ENCODE data around the gene BGLAP. TPM values are rescaled to one million over a fixed set of nuclear protein-coding genes. Genes with fewer than 3 reads are reported as not detected.
A peak's percentile ranks its signal among the peaks of the same experiment; 100 is the strongest.

Gene BGLAP
- total RNA-seq, 4 donors from 2014 or later = 1.6 to 2.1 TPM; not detected in 2

DNA sequence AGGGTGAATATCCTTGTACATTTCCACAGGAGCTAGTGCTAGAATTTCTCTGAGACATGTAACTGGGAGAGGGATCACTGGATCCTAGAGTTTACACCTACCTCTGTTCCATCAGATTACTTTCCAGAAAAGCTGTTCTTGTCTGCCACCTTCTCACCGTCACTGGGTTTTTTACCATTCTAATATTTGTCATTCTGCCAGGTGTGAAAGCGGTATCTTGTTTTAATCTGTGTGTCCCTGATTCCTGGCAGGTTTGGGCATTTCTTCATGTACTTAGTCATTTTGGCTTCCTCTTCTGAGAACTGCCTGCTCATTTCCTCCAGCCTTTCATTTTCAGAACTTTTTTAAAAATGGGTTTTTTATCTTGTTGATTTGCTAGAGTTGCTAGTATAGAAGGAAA, 24.1 kb upstream of the BGLAP start:
- Histone ChIP-seq H3K27ac (peak overlapping the region in 3 of 4 donors; percentile 5 to 29 (median 5)), H3K36me3 (peaks cover 0 to 18% (median 4%) of the 10 kb centered on the region in 4 donors), H3K9me3 (no peaks in the 10 kb centered on the region), H3K27me3 (no peaks in the 10 kb centered on the region), H3K4me1 (peaks cover 10 to 26% (median 20%) of the 10 kb centered on the region in 4 donors), H3K4me3 (no peak overlapping the region)
- no peak for DNase-seq
- no peak for TF ChIP-seq POLR2AphosphoS5 (IDR thresholded peaks at IDR 0.05)
- no peak for TF ChIP-seq EP300 (IDR thresholded peaks at IDR 0.05; ENCODE audit: low read depth)
- TF ChIP-seq, protein P1, sequence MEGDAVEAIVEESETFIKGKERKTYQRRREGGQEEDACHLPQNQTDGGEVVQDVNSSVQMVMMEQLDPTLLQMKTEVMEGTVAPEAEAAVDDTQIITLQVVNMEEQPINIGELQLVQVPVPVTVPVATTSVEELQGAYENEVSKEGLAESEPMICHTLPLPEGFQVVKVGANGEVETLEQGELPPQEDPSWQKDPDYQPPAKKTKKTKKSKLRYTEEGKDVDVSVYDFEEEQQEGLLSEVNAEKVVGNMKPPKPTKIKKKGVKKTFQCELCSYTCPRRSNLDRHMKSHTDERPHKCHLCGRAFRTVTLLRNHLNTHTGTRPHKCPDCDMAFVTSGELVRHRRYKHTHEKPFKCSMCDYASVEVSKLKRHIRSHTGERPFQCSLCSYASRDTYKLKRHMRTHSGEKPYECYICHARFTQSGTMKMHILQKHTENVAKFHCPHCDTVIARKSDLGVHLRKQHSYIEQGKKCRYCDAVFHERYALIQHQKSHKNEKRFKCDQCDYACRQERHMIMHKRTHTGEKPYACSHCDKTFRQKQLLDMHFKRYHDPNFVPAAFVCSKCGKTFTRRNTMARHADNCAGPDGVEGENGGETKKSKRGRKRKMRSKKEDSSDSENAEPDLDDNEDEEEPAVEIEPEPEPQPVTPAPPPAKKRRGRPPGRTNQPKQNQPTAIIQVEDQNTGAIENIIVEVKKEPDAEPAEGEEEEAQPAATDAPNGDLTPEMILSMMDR (IDR thresholded peaks at IDR 0.05) = no peak
- no peak for TF ChIP-seq POLR2A (IDR thresholded peaks at IDR 0.05)
- intact Hi-C loops (cut with DNase I; ENCODE audit: low total_unique reads) = no loop called here
- WGBS, 2 donors (ENCODE audit: low coverage in 1 of 2) = 64 to 67% methylated on average over 1 to 2 of the region's 2 CpGs
- in situ Hi-C loops (cut with MboI; ENCODE audit: low pct_ligation_motif_present in 1 of 4, low pct_unique_long_range_greater_than_20kb in 1 of 4, low sequenced_read_pairs in 3 of 4) = loop anchor here in 1 of 4 donors (25.0 kb wide), 1 partner anchor 131 kb away; the partner anchor contains the start of gene MEX3A

DNA sequence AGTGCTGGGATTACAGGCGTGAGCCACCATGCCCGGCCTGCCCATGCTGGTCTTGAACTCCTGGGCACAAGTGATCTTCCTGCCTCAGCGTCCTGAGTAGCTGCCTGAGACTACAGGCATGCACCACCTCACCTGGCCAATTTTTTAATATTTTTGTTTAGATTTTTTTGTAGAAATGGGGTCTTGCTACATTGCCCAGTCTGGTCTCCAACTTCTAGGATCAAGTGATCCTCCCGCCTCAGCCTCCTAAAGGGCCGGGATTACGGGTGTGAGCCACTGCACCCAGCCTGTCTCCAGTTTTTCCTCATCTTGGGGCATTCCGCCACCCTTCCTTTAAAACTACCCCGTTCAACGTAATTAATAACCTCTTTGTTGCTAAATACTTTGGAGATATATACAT, 21.8 kb upstream of the BGLAP start:
- 93 to 97% methylated on average over 5 to 9 of the region's 9 CpGs for WGBS, 2 donors (ENCODE audit: low coverage in 1 of 2)
- H3K27me3 ChIP-seq = no peaks in the 10 kb centered on the region
- TF ChIP-seq POLR2AphosphoS5 (IDR thresholded peaks at IDR 0.05) (no peak), POLR2A (IDR thresholded peaks at IDR 0.05) (no peak), EP300 (IDR thresholded peaks at IDR 0.05; ENCODE audit: low read depth) (no peak)
- TF ChIP-seq, protein P1 (IDR thresholded peaks at IDR 0.05) = no peak
- peaks cover 0 to 25% (median 4%) of the 10 kb centered on the region in 4 donors for H3K36me3 ChIP-seq
- no peak overlapping the region for H3K27ac ChIP-seq
- H3K9me3 ChIP-seq = no peaks in the 10 kb centered on the region
- peaks cover 2 to 13% (median 8%) of the 10 kb centered on the region in 4 donors for H3K4me1 ChIP-seq
- in situ Hi-C loops (cut with MboI; ENCODE audit: low pct_ligation_motif_present in 1 of 4, low pct_unique_long_range_greater_than_20kb in 1 of 4, low sequenced_read_pairs in 3 of 4) (loop anchor here in 3 of 4 donors (5.0 to 25.0 kb wide), 4 partner anchors 73 to 133 kb away; partner anchors contain the start of gene MEX3A (in 1 of the 3)), intact Hi-C loops (cut with DNase I; ENCODE audit: low total_unique reads) (no loop called here)
- no peak overlapping the region for H3K4me3 ChIP-seq
- no peak for DNase-seq

DNA sequence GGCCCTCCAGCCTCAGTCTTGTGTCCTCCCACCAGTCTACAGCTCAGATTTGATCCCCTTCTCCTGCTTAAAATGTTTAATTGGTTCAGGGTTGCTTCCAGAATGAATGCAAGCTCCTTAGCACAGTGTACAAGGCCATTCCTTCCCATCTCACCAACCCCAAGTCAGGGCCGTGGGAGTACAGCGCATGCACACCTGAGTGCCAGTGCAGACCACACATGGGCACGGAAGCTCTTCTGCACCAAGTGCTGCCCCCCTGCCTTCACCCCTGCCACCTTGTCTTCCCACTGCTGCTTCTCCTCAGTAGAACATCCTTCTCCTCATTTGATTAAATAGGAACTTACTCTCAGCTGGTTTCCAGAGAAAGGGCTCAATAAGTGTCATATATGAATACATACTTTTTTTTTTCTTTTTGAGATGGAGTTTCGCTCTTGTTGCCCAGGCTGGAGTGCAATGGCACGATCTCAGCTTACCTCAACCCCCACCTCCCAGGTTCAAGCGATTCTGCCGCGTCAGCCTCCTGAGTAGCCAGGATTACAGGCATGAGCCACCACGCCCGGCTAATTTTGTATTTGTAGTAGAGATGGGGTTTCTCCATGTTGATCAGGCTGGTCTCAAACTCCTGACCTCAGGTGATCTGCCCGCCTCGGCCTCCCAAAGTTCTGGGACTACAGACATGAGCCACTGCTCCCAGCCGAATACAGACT, 19.8 kb upstream of the BGLAP start:
- H3K9me3 ChIP-seq = no peaks in the 10 kb centered on the region
- H3K4me1 ChIP-seq = peaks cover 3 to 18% (median 10%) of the 10 kb centered on the region in 4 donors
- DNase-seq = no peak
- TF ChIP-seq POLR2A (IDR thresholded peaks at IDR 0.05) = no peak
- no peak for TF ChIP-seq POLR2AphosphoS5 (IDR thresholded peaks at IDR 0.05)
- TF ChIP-seq EP300 (IDR thresholded peaks at IDR 0.05; ENCODE audit: low read depth) = no peak
- TF ChIP-seq, protein P1 (IDR thresholded peaks at IDR 0.05) = no peak
- no peak overlapping the region for H3K4me3 ChIP-seq
- H3K27me3 ChIP-seq = no peaks in the 10 kb centered on the region
- intact Hi-C loops (cut with DNase I; ENCODE audit: low total_unique reads) (no loop called here), in situ Hi-C loops (cut with MboI; ENCODE audit: low pct_ligation_motif_present in 1 of 4, low pct_unique_long_range_greater_than_20kb in 1 of 4, low sequenced_read_pairs in 3 of 4) (loop anchor here in 3 of 4 donors (5.0 to 25.0 kb wide), 4 partner anchors 75 to 135 kb away; partner anchors contain the start of gene MEX3A (in 1 of the 3))
- H3K27ac ChIP-seq = no peak overlapping the region
- H3K36me3 ChIP-seq = peaks cover 0 to 30% (median 4%) of the 10 kb centered on the region in 4 donors
- 91% methylated on average over 13 of the region's 13 CpGs; no CpG with 5 or more reads in 1 of the 2 donors for WGBS, 2 donors (ENCODE audit: low coverage in 1 of 2)

DNA sequence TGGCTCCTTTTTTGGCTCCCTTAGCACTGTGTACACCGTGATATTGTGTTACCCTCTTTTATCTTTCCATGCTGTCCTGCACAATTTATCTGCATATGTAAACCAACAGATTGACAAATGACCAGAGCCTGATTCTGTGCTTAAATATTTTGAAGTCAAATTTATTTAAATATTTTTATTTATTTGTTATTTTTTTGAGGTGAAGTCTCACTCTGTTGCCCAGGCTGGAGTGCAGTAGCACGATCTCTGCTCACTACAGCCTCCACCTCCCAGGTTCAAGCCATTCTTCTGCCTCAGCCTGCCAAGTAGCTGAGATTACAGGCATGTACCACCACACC, 16.3 kb upstream of the BGLAP start:
- DNase-seq = no peak
- in situ Hi-C loops (cut with MboI; ENCODE audit: low pct_ligation_motif_present in 1 of 4, low pct_unique_long_range_greater_than_20kb in 1 of 4, low sequenced_read_pairs in 3 of 4) = loop anchor here in 3 of 4 donors (5.0 to 10.0 kb wide), 3 partner anchors 78 to 133 kb away; no protein-coding TSS in a partner anchor
- H3K4me1 ChIP-seq = peaks cover 0 to 10% (median 4%) of the 10 kb centered on the region in 4 donors
- intact Hi-C loops (cut with DNase I; ENCODE audit: low total_unique reads) = loop anchor here (2.0 kb wide), 2 partner anchors 79 to 135 kb away; no protein-coding TSS in a partner anchor
- WGBS, 2 donors (ENCODE audit: low coverage in 1 of 2) = 13% methylated on average over 2 of the region's 2 CpGs; no CpG with 5 or more reads in 1 of the 2 donors
- no peak overlapping the region for H3K4me3 ChIP-seq
- TF ChIP-seq POLR2AphosphoS5 (IDR thresholded peaks at IDR 0.05) (no peak), POLR2A (IDR thresholded peaks at IDR 0.05) (no peak)
- TF ChIP-seq, protein P1 (IDR thresholded peaks at IDR 0.05) = peak in 3 of 5 experiments; percentile 5 to 21 (median 7)
- H3K27ac ChIP-seq = peak overlapping the region; percentile 15 to 47 (median 34)
- peaks cover 0 to 30% (median 4%) of the 10 kb centered on the region in 4 donors for H3K36me3 ChIP-seq
- no peaks in the 10 kb centered on the region for H3K27me3 ChIP-seq
- no peaks in the 10 kb centered on the region for H3K9me3 ChIP-seq

Measured in transverse colon (tissue), 4 donors.